ENCODE measurements around the gene TTC21A.

DNA sequence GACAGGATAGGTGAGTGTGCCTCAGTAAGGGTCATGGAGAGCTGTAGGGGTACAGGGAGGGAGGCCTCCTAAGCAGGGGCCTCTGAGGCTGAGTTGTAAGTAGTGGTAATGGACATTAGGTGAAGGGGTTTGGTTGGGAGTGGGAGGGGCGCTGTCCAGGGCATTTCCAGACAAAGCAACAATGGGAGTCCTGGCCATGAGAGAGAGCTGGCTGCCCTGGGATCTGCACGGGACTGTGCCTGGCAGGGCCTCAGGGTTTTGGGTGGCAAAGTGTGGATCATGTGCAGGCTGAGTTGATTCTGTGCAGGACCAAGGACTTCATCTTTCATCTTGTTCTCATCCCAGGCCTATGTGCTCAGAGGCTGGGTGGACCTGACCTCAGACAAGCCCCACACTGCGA lies 4.6 kb downstream of the TTC21A start:
- TF ChIP-seq, protein P1, sequence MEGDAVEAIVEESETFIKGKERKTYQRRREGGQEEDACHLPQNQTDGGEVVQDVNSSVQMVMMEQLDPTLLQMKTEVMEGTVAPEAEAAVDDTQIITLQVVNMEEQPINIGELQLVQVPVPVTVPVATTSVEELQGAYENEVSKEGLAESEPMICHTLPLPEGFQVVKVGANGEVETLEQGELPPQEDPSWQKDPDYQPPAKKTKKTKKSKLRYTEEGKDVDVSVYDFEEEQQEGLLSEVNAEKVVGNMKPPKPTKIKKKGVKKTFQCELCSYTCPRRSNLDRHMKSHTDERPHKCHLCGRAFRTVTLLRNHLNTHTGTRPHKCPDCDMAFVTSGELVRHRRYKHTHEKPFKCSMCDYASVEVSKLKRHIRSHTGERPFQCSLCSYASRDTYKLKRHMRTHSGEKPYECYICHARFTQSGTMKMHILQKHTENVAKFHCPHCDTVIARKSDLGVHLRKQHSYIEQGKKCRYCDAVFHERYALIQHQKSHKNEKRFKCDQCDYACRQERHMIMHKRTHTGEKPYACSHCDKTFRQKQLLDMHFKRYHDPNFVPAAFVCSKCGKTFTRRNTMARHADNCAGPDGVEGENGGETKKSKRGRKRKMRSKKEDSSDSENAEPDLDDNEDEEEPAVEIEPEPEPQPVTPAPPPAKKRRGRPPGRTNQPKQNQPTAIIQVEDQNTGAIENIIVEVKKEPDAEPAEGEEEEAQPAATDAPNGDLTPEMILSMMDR (IDR thresholded peaks at IDR 0.05) = no peak
- no peak for TF ChIP-seq POLR2A (IDR thresholded peaks at IDR 0.05)
